Keratinocyte (primary cell): Measurements from ENCODE around the gene NAP1L4.

Source experiments
- EZH2 ChIP-seq: IDR thresholded peaks from one replicate; pipeline ENCODE4 v1.6.1; 2012; ENCODE audit warnings: inconsistent platforms, mild to moderate bottlenecking, low read length, moderate library complexity
- TF ChIP-seq, protein P1 (sequence below), 3 experiments: IDR thresholded peaks in 1 of 3; conservative IDR thresholded peaks in 1 of 3; optimal IDR thresholded peaks in 1 of 3; 2 replicates in 2 of 3; 3 replicates in 1 of 3; pipeline versions ENCODE3 to v1.5.1; 2011; ENCODE audit warnings: low read length in 3 of 3, mild to moderate bottlenecking in 3 of 3, moderate library complexity in 2 of 3, control low read depth in 1 of 3, inconsistent platforms in 1 of 3; ENCODE audit not compliant: insufficient read depth in 2 of 3; ENCODE audit errors: extremely low read depth in 1 of 3

DNA sequence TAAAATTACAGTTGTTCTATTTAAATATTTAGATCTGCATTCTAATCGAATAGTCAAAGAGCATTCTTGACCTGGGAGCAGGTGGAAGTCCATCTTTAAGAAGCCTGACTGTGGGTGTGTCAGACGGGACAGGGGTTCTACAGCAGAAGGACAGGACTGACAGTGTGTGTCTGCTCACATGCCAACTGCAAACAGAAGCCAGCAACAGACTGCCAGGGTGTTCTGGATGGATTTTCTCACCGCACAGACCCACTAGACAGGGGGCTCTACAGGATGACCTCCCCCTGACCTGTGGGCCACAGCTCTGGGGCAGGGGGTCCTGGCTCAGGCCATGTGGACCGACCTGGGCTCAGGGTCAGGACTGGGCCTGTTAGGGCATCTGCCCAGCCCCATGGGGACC is 22.8 kb upstream of the NAP1L4 start:
- TF ChIP-seq, protein P1, sequence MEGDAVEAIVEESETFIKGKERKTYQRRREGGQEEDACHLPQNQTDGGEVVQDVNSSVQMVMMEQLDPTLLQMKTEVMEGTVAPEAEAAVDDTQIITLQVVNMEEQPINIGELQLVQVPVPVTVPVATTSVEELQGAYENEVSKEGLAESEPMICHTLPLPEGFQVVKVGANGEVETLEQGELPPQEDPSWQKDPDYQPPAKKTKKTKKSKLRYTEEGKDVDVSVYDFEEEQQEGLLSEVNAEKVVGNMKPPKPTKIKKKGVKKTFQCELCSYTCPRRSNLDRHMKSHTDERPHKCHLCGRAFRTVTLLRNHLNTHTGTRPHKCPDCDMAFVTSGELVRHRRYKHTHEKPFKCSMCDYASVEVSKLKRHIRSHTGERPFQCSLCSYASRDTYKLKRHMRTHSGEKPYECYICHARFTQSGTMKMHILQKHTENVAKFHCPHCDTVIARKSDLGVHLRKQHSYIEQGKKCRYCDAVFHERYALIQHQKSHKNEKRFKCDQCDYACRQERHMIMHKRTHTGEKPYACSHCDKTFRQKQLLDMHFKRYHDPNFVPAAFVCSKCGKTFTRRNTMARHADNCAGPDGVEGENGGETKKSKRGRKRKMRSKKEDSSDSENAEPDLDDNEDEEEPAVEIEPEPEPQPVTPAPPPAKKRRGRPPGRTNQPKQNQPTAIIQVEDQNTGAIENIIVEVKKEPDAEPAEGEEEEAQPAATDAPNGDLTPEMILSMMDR (optimal IDR thresholded peaks at IDR 0.05 in 1 of 3, IDR thresholded peaks at IDR 0.05 in 1 of 3, conservative IDR thresholded peaks at IDR 0.05 in 1 of 3; ENCODE audit: extremely low read depth in 1 of 3, insufficient read depth in 2 of 3, low read length in 3 of 3), result no peak
- no peak for TF ChIP-seq EZH2
